Activated B cell treated with CpG ODN at 0.5 μM for 24 hours (primary cell): ENCODE results near the gene EXD3. TPM values are rescaled to one million over a fixed set of nuclear protein-coding genes. Genes with fewer than 3 reads are reported as not detected.

Source experiments
- ATAC-seq: fragments of 200-7000 bp; cut with Tn5 transposase; one replicate; pipeline ENCODE4 v1.10.0; 2021; ENCODE audit warnings: low read depth, mild to moderate bottlenecking, moderate library complexity
- CTCF ChIA-PET: fragments of 350-600 bp; sonication (Branson Sonifier 250); formaldehyde crosslinking; loops from one replicate; lab custom pipeline; 2021; ENCODE audit warnings: antibody characterized with exemption; lab: Charles Lee
- POLR2A ChIA-PET: fragments of 350-600 bp; sonication (Branson Sonifier 250); formaldehyde crosslinking; loops from one replicate; lab custom pipeline; 2021; ENCODE audit warnings: antibody characterized with exemption; lab: Charles Lee
- DNase-seq: peaks from one replicate; pipeline ENCODE4 v3.0.0; 2022
- H3K27ac Mint-ChIP-seq: one replicate; pipeline ENCODE4 v1.8.0; 2020; ENCODE audit warnings: mixed read lengths
- H3K27me3 Mint-ChIP-seq: one replicate; pipeline ENCODE4 v1.8.0; 2021; ENCODE audit warnings: mixed read lengths
- H3K36me3 Mint-ChIP-seq: one replicate; pipeline ENCODE4 v1.8.0; 2021; ENCODE audit warnings: low read depth, mixed read lengths
- H3K4me1 Mint-ChIP-seq: one replicate; pipeline ENCODE4 v1.8.0; 2021; ENCODE audit warnings: mixed read lengths
- H3K4me3 Mint-ChIP-seq: one replicate; pipeline ENCODE4 v1.8.0; 2020; ENCODE audit warnings: mild to moderate bottlenecking, mixed read lengths
- H3K9me3 Mint-ChIP-seq: one replicate; pipeline ENCODE4 v1.8.0; 2020; ENCODE audit warnings: mixed read lengths
- CTCF ChIP-seq: fragments of 200-600 bp; IDR thresholded peaks from one replicate; pipeline ENCODE4 v1.8.0; 2022; ENCODE audit warnings: antibody characterized with exemption, mild to moderate bottlenecking
- intact Hi-C: fragments of 100-400 bp; cut with micrococcal nuclease; formaldehyde crosslinking; loops from one replicate; pipeline ENCODE4 v1.15.1; 2024
- total RNA-seq: library from RNA; stranded (reverse); gene quantifications from 2 replicates; pipeline ENCODE4 v1.2.3, GENCODE V29; 2022

EXD3 gene
- total RNA-seq, 1 donor from 2014 or later, result 12.8 TPM

GRCh38 chr9:137454597-137455358, 31.8 kb upstream of the EXD3 start:
- H3K36me3 Mint-ChIP-seq, result peaks cover 7% of the 10 kb centered on the region
- DNase-seq (no peak), ATAC-seq (no peak)
- peak overlapping the region; percentile 71 for H3K27ac Mint-ChIP-seq
- TF ChIP-seq CTCF, result no peak
- ChIA-PET CTCF (no interaction called here), POLR2A (interaction anchor here (1.4 to 1.8 kb wide), 3 partner anchors 32 to 214 kb away, joined by 3 to 7 read pairs (median 4); partner anchors contain the start of genes EXD3, NOXA1 and TUBB4B)
- H3K9me3 Mint-ChIP-seq, result no peaks in the 10 kb centered on the region
- peak overlapping the region; percentile 83 for H3K4me3 Mint-ChIP-seq
- H3K4me1 Mint-ChIP-seq, result peaks cover 27% of the 10 kb centered on the region
- H3K27me3 Mint-ChIP-seq, result no peaks in the 10 kb centered on the region
- intact Hi-C loops, result loop anchor here (1.0 kb wide), 1 partner anchor 31 kb away; the partner anchor contains the start of genes EXD3 and NOXA1

GRCh38 chr9:137454145-137454596, 31.2 kb upstream of the EXD3 start:
- TF ChIP-seq CTCF, result no peak
- H3K9me3 Mint-ChIP-seq, result no peaks in the 10 kb centered on the region
- CTCF ChIA-PET, result no interaction called here

GRCh38 chr9:137453643-137454081, 30.7 kb upstream of the EXD3 start:
- peak; percentile 88 for ATAC-seq
- H3K36me3 Mint-ChIP-seq, result peaks cover 7% of the 10 kb centered on the region
- intact Hi-C loops, result loop anchor here (1.0 kb wide), 1 partner anchor 30 kb away; the partner anchor contains the start of genes EXD3 and NOXA1
- peak overlapping the region; percentile 60 for H3K4me3 Mint-ChIP-seq
- ChIA-PET CTCF (interaction anchor here (1.0 kb wide), 1 partner anchor 10 kb away, joined by 3 read pairs; no protein-coding TSS in a partner anchor), POLR2A (interaction anchor here (1.4 to 1.8 kb wide), 2 partner anchors 31 to 213 kb away, joined by 4 to 7 read pairs; partner anchors contain the start of genes EXD3 and NOXA1)
- no peak for TF ChIP-seq CTCF
- H3K9me3 Mint-ChIP-seq, result no peaks in the 10 kb centered on the region
- peak; percentile 61 for DNase-seq
- H3K27ac Mint-ChIP-seq, result no peak overlapping the region
- H3K27me3 Mint-ChIP-seq, result no peaks in the 10 kb centered on the region
- peaks cover 23% of the 10 kb centered on the region for H3K4me1 Mint-ChIP-seq

More at GRCh38 chr9:137454145-137454596, 31.2 kb upstream of the EXD3 start:
- POLR2A ChIA-PET, result interaction anchor here (1.4 to 1.8 kb wide), 2 partner anchors 31 to 214 kb away, joined by 4 to 7 read pairs; partner anchors contain the start of genes EXD3 and NOXA1
- ATAC-seq, result peak; percentile 52
- H3K4me1 Mint-ChIP-seq, result peaks cover 23% of the 10 kb centered on the region
- H3K27me3 Mint-ChIP-seq, result no peaks in the 10 kb centered on the region
- peaks cover 7% of the 10 kb centered on the region for H3K36me3 Mint-ChIP-seq
- peak; percentile 57 for DNase-seq
- H3K4me3 Mint-ChIP-seq, result peak overlapping the region; percentile 83
- intact Hi-C loops, result loop anchor here (1.0 kb wide), 1 partner anchor 31 kb away; the partner anchor contains the start of genes EXD3 and NOXA1
- peak overlapping the region; percentile 71 for H3K27ac Mint-ChIP-seq

- Mint-ChIP-seq H3K4me1 (peaks cover 23% of the 10 kb centered on the region), H3K9me3 (no peaks in the 10 kb centered on the region), H3K27me3 (no peaks in the 10 kb centered on the region), H3K27ac (no peak overlapping the region), H3K4me3 (no peak overlapping the region), H3K36me3 (peaks cover 7% of the 10 kb centered on the region)
- intact Hi-C loops, result no loop called here
- ChIA-PET POLR2A (interaction anchor here (1.4 to 1.8 kb wide), 2 partner anchors 30 to 213 kb away, joined by 4 to 7 read pairs; partner anchors contain the start of genes EXD3 and NOXA1), CTCF (interaction anchor here (1.0 kb wide), 1 partner anchor 9 kb away, joined by 3 read pairs; no protein-coding TSS in a partner anchor)
- no peak for TF ChIP-seq CTCF
- DNase-seq (no peak), ATAC-seq (no peak)
Measured at GRCh38 chr9:137452761-137453642, 30.0 kb upstream of the EXD3 start.
